ENCODE measurements around the gene BTLA.

GRCh38 chr3:112424394-112424793 lies 74.9 kb downstream of the BTLA start:
- TF ChIP-seq, protein P1, sequence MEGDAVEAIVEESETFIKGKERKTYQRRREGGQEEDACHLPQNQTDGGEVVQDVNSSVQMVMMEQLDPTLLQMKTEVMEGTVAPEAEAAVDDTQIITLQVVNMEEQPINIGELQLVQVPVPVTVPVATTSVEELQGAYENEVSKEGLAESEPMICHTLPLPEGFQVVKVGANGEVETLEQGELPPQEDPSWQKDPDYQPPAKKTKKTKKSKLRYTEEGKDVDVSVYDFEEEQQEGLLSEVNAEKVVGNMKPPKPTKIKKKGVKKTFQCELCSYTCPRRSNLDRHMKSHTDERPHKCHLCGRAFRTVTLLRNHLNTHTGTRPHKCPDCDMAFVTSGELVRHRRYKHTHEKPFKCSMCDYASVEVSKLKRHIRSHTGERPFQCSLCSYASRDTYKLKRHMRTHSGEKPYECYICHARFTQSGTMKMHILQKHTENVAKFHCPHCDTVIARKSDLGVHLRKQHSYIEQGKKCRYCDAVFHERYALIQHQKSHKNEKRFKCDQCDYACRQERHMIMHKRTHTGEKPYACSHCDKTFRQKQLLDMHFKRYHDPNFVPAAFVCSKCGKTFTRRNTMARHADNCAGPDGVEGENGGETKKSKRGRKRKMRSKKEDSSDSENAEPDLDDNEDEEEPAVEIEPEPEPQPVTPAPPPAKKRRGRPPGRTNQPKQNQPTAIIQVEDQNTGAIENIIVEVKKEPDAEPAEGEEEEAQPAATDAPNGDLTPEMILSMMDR (IDR thresholded peaks at IDR 0.05), result no peak
- no peak for TF ChIP-seq ZFX (IDR thresholded peaks at IDR 0.05; ENCODE audit: borderline replicate concordance)
